ENCODE results near the gene ATP2B2. TPM values are rescaled to one million over a fixed set of nuclear protein-coding genes. Genes with fewer than 3 reads are reported as not detected.

Gene ATP2B2
- total RNA-seq, 4 donors from 2014 or later = 0.11 to 0.42 (median 0.15) TPM; not detected in 1

- Histone ChIP-seq H3K27me3 (no peaks in the 10 kb centered on the region), H3K36me3 (no peaks in the 10 kb centered on the region), H3K4me3 (replicated peaks in 1 of 3) (no peak overlapping the region), H3K4me1 (no peaks in the 10 kb centered on the region), H3K9me3 (no peaks in the 10 kb centered on the region), H3K27ac (no peak overlapping the region)
- TF ChIP-seq CTCF (IDR thresholded peaks at IDR 0.05) = no peak
- TF ChIP-seq POLR2A (IDR thresholded peaks at IDR 0.05) = no peak
- no peak for DNase-seq
- intact Hi-C loops (cut with DNase I) = no loop called here
- 77 to 84% methylated on average over 10 to 12 of the region's 12 CpGs for WGBS, 2 donors
Observed at GRCh38 chr3:10400749-10401495, 104.5 kb downstream of the ATP2B2 start.

GRCh38 chr3:10400050-10400748 lies 105.2 kb downstream of the ATP2B2 start:
- WGBS, 2 donors = 81 to 83% methylated on average over 8 of the region's 8 CpGs
- DNase-seq = no peak
- intact Hi-C loops (cut with DNase I) = no loop called here

GRCh38 chr3:10399634-10400033 lies 105.8 kb downstream of the ATP2B2 start:
- intact Hi-C loops (cut with DNase I) = no loop called here
- 93 to 95% methylated on average over 3 of the region's 3 CpGs for WGBS, 2 donors

More at GRCh38 chr3:10400050-10400748, 105.2 kb downstream of the ATP2B2 start:
- Histone ChIP-seq H3K27me3 (no peaks in the 10 kb centered on the region), H3K4me1 (no peaks in the 10 kb centered on the region), H3K4me3 (replicated peaks in 1 of 3) (no peak overlapping the region), H3K9me3 (no peaks in the 10 kb centered on the region), H3K27ac (no peak overlapping the region), H3K36me3 (no peaks in the 10 kb centered on the region)
- TF ChIP-seq CTCF (IDR thresholded peaks at IDR 0.05) = no peak
- TF ChIP-seq POLR2A (IDR thresholded peaks at IDR 0.05) = no peak

GRCh38 chr3:10398341-10398740 lies 107.0 kb downstream of the ATP2B2 start:
- Histone ChIP-seq H3K4me1 (no peaks in the 10 kb centered on the region), H3K27ac (no peak overlapping the region), H3K4me3 (replicated peaks in 1 of 3) (no peak overlapping the region), H3K9me3 (no peaks in the 10 kb centered on the region), H3K27me3 (no peaks in the 10 kb centered on the region), H3K36me3 (no peaks in the 10 kb centered on the region)
- no peak for TF ChIP-seq CTCF (IDR thresholded peaks at IDR 0.05)
- TF ChIP-seq POLR2A (IDR thresholded peaks at IDR 0.05) = no peak
- no peak for DNase-seq
- 49 to 50% methylated on average over 4 of the region's 4 CpGs for WGBS, 2 donors
- intact Hi-C loops (cut with DNase I) = no loop called here

More at GRCh38 chr3:10399634-10400033, 105.8 kb downstream of the ATP2B2 start:
- H3K4me1 ChIP-seq = no peaks in the 10 kb centered on the region
- H3K27me3 ChIP-seq = no peaks in the 10 kb centered on the region
- TF ChIP-seq CTCF (IDR thresholded peaks at IDR 0.05) (no peak), POLR2A (IDR thresholded peaks at IDR 0.05) (no peak)
- no peaks in the 10 kb centered on the region for H3K36me3 ChIP-seq
- H3K4me3 ChIP-seq (replicated peaks in 1 of 3) = no peak overlapping the region
- no peak for DNase-seq
- H3K27ac ChIP-seq = no peak overlapping the region
- no peaks in the 10 kb centered on the region for H3K9me3 ChIP-seq

- intact Hi-C loops (cut with DNase I) = no loop called here
- Histone ChIP-seq H3K27me3 (no peaks in the 10 kb centered on the region), H3K4me3 (replicated peaks in 1 of 3) (no peak overlapping the region), H3K36me3 (no peaks in the 10 kb centered on the region), H3K27ac (no peak overlapping the region), H3K9me3 (no peaks in the 10 kb centered on the region), H3K4me1 (no peaks in the 10 kb centered on the region)
- TF ChIP-seq POLR2A (IDR thresholded peaks at IDR 0.05) (no peak), CTCF (IDR thresholded peaks at IDR 0.05) (no peak)
- WGBS, 2 donors = 90 to 95% methylated on average over 4 of the region's 4 CpGs
- DNase-seq = no peak
Observed at GRCh38 chr3:10397879-10398278, 107.5 kb downstream of the ATP2B2 start.

Data from thyroid gland (tissue), 4 donors.